ENCODE results near the gene PTPRM.

Gene PTPRM

DNA sequence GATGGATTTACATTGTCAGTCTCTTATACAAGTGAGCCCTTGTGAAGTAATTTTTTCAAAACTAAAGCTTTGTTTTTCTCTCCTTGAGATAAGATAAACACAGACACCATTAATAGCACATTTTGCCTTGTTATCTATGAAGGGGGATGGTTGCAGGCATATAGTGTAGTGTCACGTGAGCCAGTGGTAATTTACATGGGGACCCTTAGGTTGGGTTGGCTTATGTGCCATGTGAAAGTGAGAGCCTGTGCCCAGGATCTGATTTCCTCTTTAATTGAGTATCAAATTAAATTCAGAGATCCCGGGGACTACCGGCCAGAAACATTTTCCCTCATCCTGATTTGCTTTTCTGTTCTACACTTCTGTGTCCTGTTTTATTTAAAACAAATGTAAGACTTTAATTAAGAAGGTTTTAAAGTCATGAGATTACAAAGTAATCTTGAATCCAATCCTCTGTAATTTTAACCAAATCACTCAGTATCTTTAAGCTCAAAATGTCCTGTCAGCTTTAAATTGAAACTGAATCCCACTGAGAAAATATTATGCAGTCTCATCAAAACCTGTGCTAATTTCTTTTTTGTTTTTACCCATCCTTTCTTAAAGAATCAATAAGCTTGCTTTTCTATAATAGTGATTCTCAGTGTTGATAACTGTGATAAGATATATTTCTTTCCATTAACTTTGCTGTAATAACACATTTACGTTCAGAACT is 63.8 kb downstream of the PTPRM start:
- no peak for DNase-seq

DNA sequence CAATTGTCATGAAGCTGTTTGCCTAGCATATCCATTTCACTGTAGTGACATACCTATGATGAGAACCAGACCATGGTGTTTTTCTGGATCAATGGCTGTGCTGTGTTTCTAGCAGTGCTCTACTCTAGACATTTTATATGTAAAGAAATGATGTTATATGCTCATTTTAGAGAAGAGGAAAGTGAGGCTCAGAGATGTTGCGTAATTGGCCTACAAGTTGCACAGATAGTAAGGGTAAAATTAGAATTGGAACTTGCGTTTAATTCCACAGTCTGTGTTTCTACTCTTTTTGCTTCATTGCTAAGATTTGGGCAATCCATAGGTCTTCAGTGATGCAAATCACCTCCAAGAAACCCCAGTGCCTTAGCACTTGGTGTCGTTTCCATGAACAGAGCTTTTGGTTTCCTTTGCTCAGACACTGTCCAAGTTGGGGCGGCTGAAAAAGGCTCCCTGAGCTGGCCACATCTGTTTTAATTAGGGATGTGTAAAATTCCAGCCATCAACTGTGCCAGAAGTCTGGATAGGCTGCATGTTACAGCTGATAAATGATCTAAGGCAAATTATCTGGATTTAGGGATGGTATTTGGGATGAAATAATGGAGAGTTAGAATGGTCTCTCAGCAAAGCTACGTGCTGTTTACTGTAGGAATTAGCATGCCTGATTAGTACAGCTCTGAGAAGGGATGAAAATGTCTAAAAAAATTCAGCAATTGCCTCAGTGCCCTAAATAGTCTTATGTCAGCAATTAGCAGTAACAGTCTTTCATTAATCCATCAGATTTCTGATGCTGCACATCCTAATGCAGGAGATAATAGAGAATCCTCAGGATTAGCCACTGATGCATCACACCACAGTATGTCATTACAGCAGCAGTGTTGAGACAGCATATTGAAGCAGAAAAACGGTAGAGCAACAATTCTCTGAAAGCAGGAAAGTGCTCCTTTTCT is 65.3 kb downstream of the PTPRM start:
- DNase-seq: no peak

DNA sequence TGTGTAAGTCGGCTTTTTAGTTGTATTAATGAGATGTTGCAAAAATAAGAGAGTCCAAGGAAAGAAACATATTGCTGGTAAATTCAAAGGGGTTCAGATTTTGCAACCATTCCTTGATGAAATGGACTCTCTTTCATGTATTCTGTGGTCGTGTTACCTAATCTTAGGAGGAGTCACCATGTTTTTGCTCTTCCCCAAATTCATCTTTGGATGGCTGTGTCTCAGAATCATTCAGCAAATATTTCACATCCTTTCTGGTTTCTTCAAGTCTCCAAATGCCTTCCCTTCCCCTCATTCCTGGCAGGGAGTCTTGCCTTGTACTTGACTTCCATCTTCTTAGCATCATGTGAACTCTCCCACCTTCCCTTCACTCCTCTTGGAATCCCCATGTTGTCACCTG is 66.1 kb downstream of the PTPRM start:
- DNase-seq: no peak

DNA sequence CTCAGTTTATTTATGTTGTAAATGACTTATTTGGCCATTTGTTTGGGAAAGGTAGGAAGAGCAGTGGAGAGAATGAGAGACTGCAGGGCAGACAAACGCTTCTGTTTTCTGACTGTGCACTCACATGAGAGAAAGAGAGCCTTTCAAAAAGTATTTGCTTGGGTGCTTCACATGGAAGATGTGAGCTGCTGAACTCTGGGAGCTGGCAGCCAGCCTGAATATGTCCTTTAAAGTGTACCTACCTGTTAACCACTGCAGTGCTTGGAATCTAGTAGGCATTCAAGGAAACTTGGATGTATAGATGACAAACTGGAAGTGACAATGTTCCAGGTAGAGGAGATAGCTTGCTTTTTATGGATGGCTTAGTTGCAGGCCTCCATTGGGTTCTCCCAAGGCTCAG is 68.8 kb downstream of the PTPRM start:
- no peak for DNase-seq

DNA sequence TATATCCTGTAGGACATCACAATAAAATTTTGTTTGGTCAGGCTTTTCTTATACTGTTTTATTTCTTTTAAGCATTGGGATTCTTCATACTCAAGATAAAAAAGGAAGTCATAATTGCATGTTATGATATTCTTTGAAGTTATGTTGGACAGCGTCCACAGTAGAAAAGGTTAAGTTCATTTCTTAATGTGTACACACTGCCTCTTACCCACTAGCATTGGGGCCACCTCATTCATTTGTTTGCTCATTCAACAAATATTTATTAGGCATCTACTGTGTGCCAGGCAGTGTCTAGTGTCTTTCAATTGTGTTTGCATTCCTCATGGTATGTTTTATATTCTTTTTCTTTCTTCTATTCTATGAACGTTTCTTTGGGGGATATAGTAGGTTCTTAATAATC is 70.2 kb downstream of the PTPRM start:
- no peak for DNase-seq

DNA sequence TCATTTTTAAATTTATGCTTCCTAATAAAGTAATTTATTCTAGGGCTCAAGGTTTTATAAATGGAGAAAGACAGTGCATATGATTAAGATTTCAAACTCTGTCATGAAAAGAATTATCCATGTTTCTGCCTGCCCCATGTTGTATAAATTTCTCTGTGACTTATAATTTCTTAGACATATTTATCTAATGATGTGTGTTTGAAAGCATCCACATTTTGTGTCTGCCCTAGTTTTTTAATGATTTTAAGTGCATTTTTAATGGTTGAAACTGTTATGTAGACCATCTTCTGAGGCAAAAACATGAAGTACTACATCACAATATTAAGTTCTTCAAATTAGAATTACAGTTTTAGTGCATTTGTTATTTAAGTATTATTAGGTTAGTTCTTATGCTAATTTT is 71.2 kb downstream of the PTPRM start:
- DNase-seq: no peak

DNA sequence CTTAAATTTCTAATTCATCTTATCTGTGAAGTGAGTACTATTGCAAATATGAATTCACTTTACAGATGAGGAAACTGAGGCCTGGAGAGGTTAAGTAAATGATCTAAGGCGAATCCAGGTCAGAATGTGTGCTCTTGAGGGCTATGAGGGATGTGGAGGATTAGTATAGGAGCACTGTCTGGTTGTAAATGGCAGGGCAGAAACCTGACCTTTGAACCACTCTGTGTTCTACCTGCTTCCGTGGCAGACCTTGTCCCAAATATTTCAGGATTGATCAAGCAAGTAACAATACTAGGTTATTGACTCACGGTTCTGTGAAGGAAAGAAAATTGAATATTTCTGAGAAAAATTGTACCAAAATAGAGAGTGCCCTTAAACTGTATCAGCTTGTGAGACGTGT is 74.7 kb downstream of the PTPRM start:
- DNase-seq: no peak

DNA sequence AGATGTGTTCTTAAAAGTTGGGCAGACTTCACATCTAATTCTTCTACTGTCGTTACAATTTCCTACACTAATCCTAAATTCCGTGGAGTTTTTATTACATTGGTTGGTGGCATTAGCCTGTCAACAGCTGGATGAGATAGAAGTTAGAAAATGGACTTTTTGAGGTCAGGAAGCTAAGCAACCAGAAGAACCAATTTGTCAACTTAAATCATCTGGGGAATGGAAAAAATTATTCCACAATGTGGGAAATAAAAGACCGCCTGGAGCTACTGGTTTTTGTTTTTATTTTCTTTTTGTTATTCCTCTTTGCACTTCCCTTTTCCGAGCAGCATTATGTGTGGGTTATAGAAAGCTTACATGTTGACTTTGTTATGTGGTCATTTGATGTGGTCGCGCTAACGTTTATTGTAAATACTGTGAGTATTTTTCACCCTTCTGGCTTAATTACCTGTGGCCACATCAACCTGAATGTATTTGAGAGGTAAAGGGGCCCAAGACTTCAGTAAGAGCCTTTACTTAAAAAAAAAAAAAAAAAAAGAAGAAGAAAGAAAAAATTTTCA is 75.3 kb downstream of the PTPRM start:
- DNase-seq: no peak

DNA sequence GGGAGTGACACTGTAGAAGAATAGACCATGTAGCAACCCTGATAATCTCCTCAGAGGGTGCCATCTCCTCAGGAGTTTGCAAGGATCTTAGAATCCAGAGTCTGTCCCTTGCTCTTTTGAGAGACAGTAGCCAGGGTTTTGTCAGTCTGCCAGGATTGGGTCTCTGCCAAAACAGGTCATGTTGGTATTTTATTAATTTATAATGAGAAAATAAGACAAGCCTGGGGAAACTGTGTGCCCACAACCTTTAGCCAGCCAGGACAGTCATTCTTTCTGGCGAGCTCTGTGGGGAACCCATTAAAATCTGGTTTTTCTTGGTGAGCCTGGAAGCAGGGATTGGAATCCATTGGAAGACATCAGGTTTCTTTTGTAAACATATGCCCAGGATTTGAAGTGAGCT is 78.6 kb downstream of the PTPRM start:
- DNase-seq: no peak

DNA sequence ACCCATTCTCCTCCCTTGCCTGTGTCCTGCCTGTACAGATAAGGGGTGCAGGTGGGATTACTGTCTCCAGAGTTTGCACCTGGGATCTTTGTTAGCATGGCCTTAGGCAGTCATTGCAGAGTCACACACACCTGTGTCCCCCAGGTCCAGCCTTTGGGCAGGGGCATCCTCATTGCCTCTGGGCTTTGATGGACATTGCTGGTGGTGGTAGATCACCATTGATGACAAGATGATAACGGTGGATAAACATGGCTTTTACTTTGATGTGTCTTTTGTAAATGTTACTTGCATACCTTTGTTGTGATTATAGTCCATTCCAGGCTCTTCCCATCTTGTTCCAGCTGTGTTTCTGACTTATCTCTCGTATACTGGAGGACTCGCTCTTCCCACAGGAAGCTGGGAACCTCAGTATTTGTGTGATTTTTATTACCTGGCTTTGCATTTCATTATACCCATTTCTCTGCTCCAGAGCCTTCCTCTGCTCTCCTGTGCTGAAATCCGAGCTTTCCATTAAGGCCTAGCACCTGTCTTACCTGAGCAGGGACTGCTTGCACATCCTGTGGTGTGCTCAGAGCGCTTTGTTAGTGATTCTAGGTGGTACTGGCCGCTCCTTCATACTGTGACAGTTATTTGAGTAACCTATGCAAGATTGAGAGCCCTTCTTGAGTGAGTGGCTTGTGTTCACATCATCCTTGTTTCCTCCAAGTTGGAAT is 79.2 kb downstream of the PTPRM start:
- no peak for DNase-seq

DNA sequence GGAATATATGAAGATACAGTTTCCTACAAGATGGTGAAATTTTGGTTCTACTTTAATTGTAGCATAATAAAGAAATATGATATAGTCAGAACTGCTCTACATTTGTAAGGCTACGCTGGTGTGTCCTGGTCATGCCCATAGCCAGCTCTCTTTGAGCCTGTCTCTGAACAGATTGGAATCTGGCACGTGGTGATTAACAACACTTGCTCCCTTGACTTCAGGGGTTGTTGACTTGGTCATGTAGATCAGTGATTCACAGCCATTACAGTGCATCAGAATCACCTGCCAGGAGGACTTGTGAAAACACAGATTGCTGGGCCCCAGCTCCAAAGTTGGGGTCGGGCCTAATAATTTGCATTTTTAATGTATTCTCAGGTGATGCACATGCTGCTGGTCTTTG is 80.4 kb downstream of the PTPRM start:
- DNase-seq: no peak

DNA sequence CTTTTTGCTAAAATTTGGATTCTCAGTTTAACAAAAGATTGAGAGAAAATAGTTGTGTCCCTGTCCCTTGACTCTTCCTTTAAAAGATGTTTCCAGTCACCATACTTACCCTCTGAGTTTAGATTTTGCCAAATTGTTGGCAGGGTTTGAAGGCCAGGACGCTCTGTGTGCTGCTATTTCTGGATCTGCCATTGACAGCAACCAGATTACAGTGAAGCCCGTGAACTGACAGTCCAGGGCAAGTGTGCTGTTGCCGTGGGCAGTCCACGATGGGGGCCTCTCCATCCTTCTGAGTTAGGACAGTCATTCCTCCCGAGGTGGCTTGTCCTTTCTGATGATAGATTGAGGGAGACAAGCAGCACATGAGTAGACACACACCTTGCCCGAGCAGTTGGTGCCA is 89.9 kb downstream of the PTPRM start:
- DNase-seq: no peak

DNA sequence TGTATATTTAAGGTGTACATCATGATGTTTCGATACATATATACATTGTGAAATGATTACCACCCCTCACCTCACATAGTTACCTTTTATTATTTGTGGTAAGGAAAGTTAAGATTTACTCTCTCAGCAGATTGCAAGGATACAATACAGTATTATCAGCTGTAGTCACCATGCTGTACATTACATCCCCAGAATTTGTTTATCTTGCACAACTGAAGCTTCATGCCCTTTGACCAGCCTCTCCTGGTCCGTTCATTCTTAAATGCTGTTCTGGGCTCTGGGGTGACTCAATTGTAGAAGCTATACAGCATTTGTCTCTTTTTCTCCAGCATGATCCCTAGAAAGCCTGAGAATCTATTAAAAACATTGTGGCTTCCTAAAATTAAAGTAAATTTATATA is 90.8 kb downstream of the PTPRM start:
- no peak for DNase-seq

DNA sequence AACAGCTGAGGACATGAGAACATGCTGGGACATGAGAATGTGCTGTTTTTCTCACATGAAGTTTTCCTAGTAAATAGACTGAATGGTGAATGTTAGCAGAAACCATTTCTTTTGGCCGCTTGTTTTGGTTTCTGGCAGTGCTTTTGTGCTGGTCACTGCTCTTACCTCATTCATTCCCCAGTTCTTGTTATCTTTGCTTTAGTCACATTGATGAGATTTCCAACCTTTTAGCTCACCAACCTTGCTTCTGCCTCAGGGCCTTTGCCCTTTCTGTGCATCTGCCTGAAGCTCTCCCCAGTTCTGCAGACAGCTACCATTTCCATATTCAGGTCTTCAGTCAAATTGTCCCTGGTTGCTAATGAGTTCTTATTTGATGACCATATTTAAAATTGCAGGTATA is 91.6 kb downstream of the PTPRM start:
- no peak for DNase-seq

DNA sequence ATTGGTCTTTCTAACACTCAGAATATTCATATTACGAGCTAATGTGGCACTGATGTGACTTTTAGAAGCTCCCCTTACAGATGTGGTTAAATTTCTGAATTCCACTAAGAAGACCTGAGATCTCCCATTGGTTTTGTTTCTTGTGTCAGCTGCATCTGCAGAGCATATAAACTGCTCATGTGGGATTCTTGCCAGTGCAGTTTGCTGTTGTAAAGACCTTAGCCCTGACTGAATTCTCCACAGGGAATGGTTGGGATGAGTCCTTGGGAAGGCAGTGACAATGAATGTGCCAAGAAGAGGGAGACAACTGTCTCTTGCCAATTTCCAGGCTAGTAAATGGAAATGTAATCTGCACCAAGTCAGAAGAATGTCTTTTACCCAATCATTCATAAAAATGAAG is 94.1 kb downstream of the PTPRM start:
- DNase-seq: no peak

DNA sequence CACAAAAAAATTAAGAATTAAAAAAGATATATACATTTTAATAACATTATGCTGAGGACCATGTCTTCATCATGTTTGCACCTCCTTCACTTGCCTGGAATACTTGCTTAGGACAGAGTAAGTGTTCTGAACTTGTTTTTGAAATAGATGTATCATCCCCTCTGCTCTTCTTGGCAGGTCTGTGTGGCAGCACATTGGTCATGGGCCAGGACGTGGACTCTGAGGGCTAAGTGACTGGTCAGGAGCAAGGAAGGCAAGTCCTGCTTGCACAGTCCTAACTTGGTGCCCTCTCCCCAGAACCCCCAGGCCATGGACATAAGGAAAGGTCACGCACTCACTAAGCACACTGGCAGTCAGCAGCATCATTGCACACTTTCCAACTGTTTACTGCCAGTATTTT is 95.8 kb downstream of the PTPRM start:
- no peak for DNase-seq

DNA sequence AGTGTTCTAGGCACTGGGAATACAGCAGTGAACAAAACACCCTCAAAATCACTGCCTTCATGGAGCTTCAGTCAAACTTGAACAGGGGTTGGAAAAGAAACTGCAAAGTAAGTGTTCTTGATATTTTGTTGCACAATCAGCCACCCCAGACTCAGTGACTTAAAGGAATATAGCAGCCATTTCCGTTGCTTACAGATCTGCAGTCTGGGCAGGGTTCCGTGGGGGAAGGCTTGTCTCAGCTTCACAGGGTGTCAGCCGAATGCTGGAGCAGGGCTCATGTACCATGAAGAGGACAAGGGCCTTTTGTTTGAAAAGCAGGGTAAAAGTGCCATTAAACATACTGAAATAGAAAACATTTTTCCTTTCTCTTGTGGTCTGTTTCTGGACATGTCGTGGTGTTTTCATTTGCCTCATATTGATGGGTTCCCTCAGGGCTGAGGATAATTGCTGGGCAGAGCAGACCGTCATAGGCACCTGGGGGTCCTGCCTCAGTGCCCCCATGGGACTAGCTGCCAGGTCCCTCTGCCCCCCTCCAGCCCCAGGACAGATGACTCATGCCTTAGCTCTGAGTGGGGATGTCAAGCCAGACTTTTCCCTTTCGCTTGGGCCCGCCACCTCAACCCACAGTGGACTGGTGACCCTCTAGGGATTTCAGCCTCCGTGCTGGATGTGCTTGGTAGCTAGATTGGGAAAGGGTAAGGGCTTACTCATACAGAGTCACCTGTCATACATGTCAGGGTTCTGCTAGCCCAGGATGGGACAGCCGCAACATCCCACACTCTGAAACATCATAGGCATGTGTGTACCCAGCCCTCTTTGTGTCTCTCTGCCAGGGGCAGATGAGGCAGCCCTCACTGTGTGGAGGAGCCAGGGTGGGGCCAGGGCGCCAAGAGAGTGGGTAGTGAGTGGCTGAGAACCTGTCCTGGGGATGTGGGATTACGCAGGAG is 96.5 kb downstream of the PTPRM start:
- no peak for DNase-seq

DNA sequence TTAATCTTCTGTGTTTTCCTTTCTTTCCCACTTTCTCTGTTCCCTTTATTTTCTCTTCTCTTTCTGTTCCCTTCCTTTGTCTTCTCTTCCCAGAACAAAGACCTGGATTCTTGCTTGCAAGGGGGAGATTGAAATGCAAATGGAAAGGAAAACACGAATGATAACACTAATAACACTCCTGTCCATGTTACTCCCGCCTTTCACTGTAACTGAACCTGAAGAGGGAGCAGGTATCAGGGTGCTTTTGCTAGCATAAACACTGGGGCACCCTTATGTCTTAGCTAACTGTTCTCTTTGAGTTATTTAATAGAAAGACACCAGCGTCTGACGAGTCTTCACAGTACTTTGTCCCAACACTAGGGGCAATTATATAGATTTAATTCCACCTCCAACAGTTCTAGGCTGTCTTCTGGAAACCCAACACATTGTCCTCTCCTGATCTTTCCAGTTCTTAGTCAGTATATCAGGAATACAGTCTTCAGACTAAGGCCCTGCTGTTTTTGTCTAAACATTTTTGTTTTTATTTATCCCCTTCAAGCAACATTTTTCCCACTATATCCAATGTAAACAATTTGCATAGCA is 99.2 kb downstream of the PTPRM start:
- no peak for DNase-seq

DNA sequence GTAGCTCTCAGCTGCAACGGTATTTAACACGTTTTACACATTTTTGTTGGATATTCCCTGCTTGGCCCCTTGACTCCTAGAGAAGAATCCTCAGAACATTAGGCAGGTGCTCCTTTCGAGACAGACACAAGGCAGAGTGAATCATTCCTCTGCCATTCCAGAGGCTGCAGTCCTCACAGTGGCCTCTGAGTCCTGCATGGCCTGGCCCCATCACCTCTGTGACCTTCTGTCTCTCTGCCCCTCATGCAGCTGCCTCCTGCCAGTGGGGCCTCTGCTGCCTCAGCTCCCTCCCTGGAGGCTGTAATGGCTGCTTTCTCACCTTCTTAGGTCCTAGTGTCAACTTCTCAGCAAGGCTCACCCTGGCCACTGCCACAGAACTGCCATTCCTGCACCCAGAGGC is 101.3 kb downstream of the PTPRM start:
- no peak for DNase-seq

DNA sequence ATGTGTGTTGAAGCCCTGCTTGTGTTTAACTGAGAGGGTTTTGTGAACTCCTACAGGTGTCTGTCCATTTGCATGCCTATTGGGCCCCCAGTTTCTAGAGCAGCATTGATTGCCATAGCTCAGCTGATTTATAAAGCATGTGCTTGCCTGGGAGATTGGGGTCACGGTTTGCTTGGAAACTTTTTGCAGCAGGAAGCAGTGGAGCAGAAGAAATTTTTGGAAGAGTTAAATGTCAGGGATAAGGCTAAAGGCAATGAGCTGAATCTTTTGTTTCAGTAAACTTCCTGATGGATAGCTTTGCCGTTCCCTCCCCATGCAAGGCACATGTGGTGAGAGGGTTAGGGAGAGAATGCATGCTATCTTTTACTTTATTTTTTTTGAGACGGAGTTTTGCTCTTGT is 102.2 kb downstream of the PTPRM start:
- DNase-seq: no peak

DNA sequence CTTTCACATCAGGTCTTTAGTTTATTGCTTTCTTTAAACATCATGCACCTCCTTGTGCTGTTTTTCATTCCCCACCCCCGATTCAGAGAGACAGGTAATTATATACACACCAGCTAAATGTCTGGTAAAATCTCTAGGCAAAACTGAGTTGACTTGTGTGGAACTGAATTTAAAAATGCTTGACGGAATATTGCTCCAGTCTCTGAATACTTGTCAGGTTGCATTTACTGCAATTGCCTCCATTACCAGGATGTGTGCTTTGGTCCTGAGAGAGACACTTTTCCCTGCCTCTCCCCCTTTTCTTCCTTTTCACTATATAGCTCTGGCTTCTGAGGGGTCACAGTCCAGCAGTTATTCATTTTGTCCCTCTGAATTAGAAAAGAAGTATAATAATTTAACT is 104.0 kb downstream of the PTPRM start:
- DNase-seq: no peak

Measured in stimulated activated CD4-positive, alpha-beta T cell treated with anti-CD3 and anti-CD28 coated beads, Interleukin-1b, Interleukin-23, amount 100 ng/mL, for 48 hours (primary cell).